H9 (cell line): ENCODE results near the gene KIF12. TPM values are rescaled to one million over a fixed set of nuclear protein-coding genes. Genes with fewer than 3 reads are reported as not detected.

Experiments used
- DNase-seq: peaks from one replicate; pipeline ENCODE4 v3.0.0-alpha.2; 2017
- H2AFZ ChIP-seq: one replicate; pipeline ENCODE4 v1.6.1; 2013; ENCODE audit warnings: mild to moderate bottlenecking, low read length, control low read depth, moderate library complexity
- H2AK5ac ChIP-seq: 2 replicates; pipeline ENCODE4 v1.6.1; 2013; ENCODE audit warnings: low read length, control low read depth, mixed read lengths; ENCODE audit not compliant: insufficient read length
- H2BK120ac ChIP-seq: one replicate; pipeline ENCODE4 v1.6.1; 2013; ENCODE audit warnings: low read depth, mild to moderate bottlenecking, low read length, control low read depth, inconsistent platforms; ENCODE audit not compliant: poor library complexity, severe bottlenecking
- H2BK12ac ChIP-seq: 2 replicates; pipeline ENCODE4 v1.6.1; 2013; ENCODE audit warnings: low read length, control low read depth, mixed read lengths, low read depth; ENCODE audit not compliant: insufficient read length
- H2BK15ac ChIP-seq: 2 replicates; pipeline ENCODE4 v1.6.1; 2013; ENCODE audit warnings: low read depth, low read length, control low read depth
- H2BK20ac ChIP-seq: one replicate; pipeline ENCODE4 v1.6.1; 2013; ENCODE audit warnings: low read depth, mild to moderate bottlenecking, low read length, control low read depth, inconsistent platforms; ENCODE audit not compliant: poor library complexity, severe bottlenecking
- H2BK5ac ChIP-seq: 2 replicates; pipeline ENCODE4 v1.6.1; 2013; ENCODE audit warnings: low read length, control low read depth, mixed read lengths; ENCODE audit not compliant: insufficient read length
- H3K14ac ChIP-seq: 2 replicates; pipeline ENCODE4 v1.6.1; 2013; ENCODE audit warnings: low read length, control low read depth; ENCODE audit not compliant: insufficient read depth
- H3K18ac ChIP-seq: 2 replicates; pipeline ENCODE4 v1.6.1; 2013; ENCODE audit warnings: low read depth, mild to moderate bottlenecking, mixed read lengths, low read length, control low read depth; ENCODE audit not compliant: insufficient read length
- H3K23ac ChIP-seq: 2 replicates; pipeline ENCODE4 v1.6.1; 2013; ENCODE audit warnings: low read length, control low read depth, mixed read lengths, low read depth; ENCODE audit not compliant: insufficient read length
- H3K23me2 ChIP-seq: 2 replicates; pipeline ENCODE4 v1.6.1; 2013; ENCODE audit warnings: low read depth, mild to moderate bottlenecking, mixed read lengths, low read length, control low read depth; ENCODE audit not compliant: insufficient read length, poor library complexity, severe bottlenecking
- H3K27ac ChIP-seq: 2 replicates; pipeline ENCODE4 v1.5.1; 2013; ENCODE audit warnings: low read length, control low read depth, mixed read lengths, low read depth; ENCODE audit not compliant: insufficient read length
- H3K27me3 ChIP-seq: 2 replicates; pipeline ENCODE4 v1.6.1; 2013; ENCODE audit warnings: low read length, control low read depth, inconsistent platforms; ENCODE audit not compliant: insufficient read depth
- H3K4ac ChIP-seq: 2 replicates; pipeline ENCODE4 v1.6.1; 2013; ENCODE audit warnings: low read depth, mild to moderate bottlenecking, control low read depth, inconsistent platforms, low read length, moderate library complexity
- H3K4me1 ChIP-seq: 2 replicates; pipeline ENCODE4 v1.6.1; 2013; ENCODE audit warnings: low read length, control low read depth, inconsistent platforms; ENCODE audit not compliant: insufficient read depth
- H3K4me2 ChIP-seq: 2 replicates; pipeline ENCODE4 v1.6.1; 2013; ENCODE audit warnings: low read length, control low read depth, mixed read lengths; ENCODE audit not compliant: insufficient read length, insufficient read depth
- H3K56ac ChIP-seq: 2 replicates; pipeline ENCODE4 v1.6.1; 2013; ENCODE audit warnings: low read depth, mild to moderate bottlenecking, mixed read lengths, low read length, control low read depth; ENCODE audit not compliant: insufficient read length
- H3K79me1 ChIP-seq: 2 replicates; pipeline ENCODE4 v1.6.1; 2013; ENCODE audit warnings: low read depth, mild to moderate bottlenecking, moderate library complexity, low read length, control low read depth, inconsistent platforms; ENCODE audit not compliant: insufficient read depth, poor library complexity, severe bottlenecking
- H3K79me2 ChIP-seq: 2 replicates; pipeline ENCODE4 v1.6.1; 2013; ENCODE audit warnings: low read length, control low read depth, inconsistent platforms; ENCODE audit not compliant: insufficient read depth
- H3K9ac ChIP-seq: 2 replicates; pipeline ENCODE4 v1.6.1; 2013; ENCODE audit warnings: low read length, control low read depth, mixed read lengths; ENCODE audit not compliant: insufficient read length; ENCODE audit errors: extremely low read depth
- H3K9me3 ChIP-seq: one replicate; pipeline ENCODE4 v1.6.1; 2013; ENCODE audit warnings: low read depth, low read length, inconsistent platforms; ENCODE audit not compliant: control insufficient read depth
- H3T11ph ChIP-seq: one replicate; pipeline ENCODE4 v1.6.1; 2013; ENCODE audit warnings: mild to moderate bottlenecking, low read length, control low read depth, inconsistent platforms
- H4K20me1 ChIP-seq: one replicate; pipeline ENCODE4 v1.6.1; 2013; ENCODE audit not compliant: control insufficient read depth, insufficient read length, insufficient read depth
- H4K5ac ChIP-seq: 2 replicates; pipeline ENCODE4 v1.6.1; 2013; ENCODE audit warnings: low read depth, mild to moderate bottlenecking, mixed read lengths, low read length, control low read depth; ENCODE audit not compliant: insufficient read length
- H4K8ac ChIP-seq: replicated peaks from 2 replicates; pipeline ENCODE4 v1.6.1; 2013; ENCODE audit warnings: low read length, control low read depth, mixed read lengths, low read depth; ENCODE audit not compliant: insufficient read length
- H4K91ac ChIP-seq: 2 replicates; pipeline ENCODE4 v1.6.1; 2013; ENCODE audit warnings: low read depth, mild to moderate bottlenecking, moderate library complexity, mixed read lengths, low read length, control low read depth; ENCODE audit not compliant: insufficient read length
- H3K27ac Mint-ChIP-seq, 3 experiments: 2 replicates in 2 of 3; 3 replicates in 1 of 3; pipeline ENCODE4 v1.8.0; 2020 to 2021; ENCODE audit warnings: mixed read lengths in 3 of 3, mild to moderate bottlenecking in 1 of 3, moderate library complexity in 1 of 3
- H3K27me3 Mint-ChIP-seq: 2 replicates; pipeline ENCODE4 v1.8.0; 2021; ENCODE audit warnings: low read depth, mild to moderate bottlenecking, moderate library complexity, mixed read lengths
- H3K36me3 Mint-ChIP-seq, 3 experiments: 2 replicates in 2 of 3; 3 replicates in 1 of 3; pipeline ENCODE4 v1.8.0; 2020 to 2021; ENCODE audit warnings: low read depth in 3 of 3, mixed read lengths in 3 of 3; ENCODE audit not compliant: insufficient read depth in 1 of 3
- H3K4me1 Mint-ChIP-seq, 2 experiments: 2 replicates each; pipeline ENCODE4 v1.8.0; 2020; ENCODE audit warnings: mixed read lengths in 2 of 2
- H3K4me3 Mint-ChIP-seq, 2 experiments: 2 replicates in 1 of 2; 3 replicates in 1 of 2; pipeline ENCODE4 v1.8.0; 2020 to 2021; ENCODE audit warnings: mild to moderate bottlenecking in 2 of 2, mixed read lengths in 2 of 2, moderate library complexity in 1 of 2
- H3K9me3 Mint-ChIP-seq, 2 experiments: 2 replicates in 1 of 2; 3 replicates in 1 of 2; pipeline ENCODE4 v1.8.0; 2020; ENCODE audit warnings: mild to moderate bottlenecking in 2 of 2, mixed read lengths in 2 of 2, moderate library complexity in 1 of 2
- WGBS: extraction: QIAGEN DNeasy Blood & Tissue Kit; methylation state at CpG from one replicate; pipeline ENCODE4 v1.1.7; 2013; ENCODE audit warnings: missing lambda C conversion rate, low lambda C conversion rate, mixed read lengths; ENCODE audit not compliant: insufficient read length; ENCODE audit errors: extremely low coverage; 5-methylcytosine and 5-hydroxymethylcytosine counted together
- total RNA-seq: library from RNA; stranded (reverse); gene quantifications from 2 replicates; pipeline ENCODE4 v1.2.1, GENCODE V29; 2021
- TF ChIP-seq, protein P1 (sequence below): fragments of 200-600 bp; sonication (generic); conservative IDR thresholded peaks from 3 replicates; pipeline ENCODE4 v1.8.0; 2021; ENCODE audit warnings: antibody characterized with exemption, mild to moderate bottlenecking

Gene KIF12
- total RNA-seq, 1 experiment from 2014 or later: 3.3 TPM

DNA sequence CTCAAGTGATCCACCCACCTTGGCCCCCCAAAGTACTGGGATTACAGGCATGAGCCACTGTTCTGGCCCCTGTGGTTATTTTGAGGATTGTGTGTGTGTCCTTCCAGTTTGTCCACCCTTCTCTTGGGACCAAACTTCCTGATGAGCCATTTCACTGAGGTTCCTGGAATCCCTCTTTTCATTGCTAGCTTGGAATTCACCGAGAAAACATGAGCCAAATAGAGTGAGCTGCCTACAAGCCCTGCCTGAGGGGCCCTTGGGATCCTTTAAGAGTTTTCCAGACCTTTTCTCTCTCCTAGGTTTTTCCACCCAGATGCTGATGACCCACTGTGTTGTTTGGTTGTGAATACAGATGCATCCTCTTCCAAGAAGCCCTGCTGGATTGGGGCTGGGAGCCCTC lies 13.2 kb upstream of the KIF12 start:
- Histone ChIP-seq H3K23me2 (no peaks in the 10 kb centered on the region), H2BK5ac (no peak overlapping the region), H3K56ac (no peak overlapping the region), H2BK120ac (no peak overlapping the region), H3T11ph (no peak overlapping the region), H3K23ac (no peak overlapping the region), H3K4me2 (no peak overlapping the region), H2AFZ (no peak overlapping the region), H3K27me3 (no peaks in the 10 kb centered on the region; the same call in 1 of the 2 replicates), H3K4ac (no peak overlapping the region), H3K9me3 (no peaks in the 10 kb centered on the region), H4K8ac (no peak overlapping the region), H3K14ac (no peak overlapping the region), H2BK12ac (no peak overlapping the region), H4K91ac (no peak overlapping the region), H3K9ac (no peak overlapping the region), H2BK20ac (no peak overlapping the region), H2AK5ac (no peak overlapping the region), H3K79me1 (no peaks in the 10 kb centered on the region), H3K4me1 (no peaks in the 10 kb centered on the region), H4K5ac (no peak overlapping the region), H4K20me1 (no peaks in the 10 kb centered on the region), H2BK15ac (no peak overlapping the region), H3K27ac (no peak overlapping the region), H3K79me2 (no peaks in the 10 kb centered on the region), H3K18ac (no peak overlapping the region)
- H3K27ac Mint-ChIP-seq: no peak overlapping the region
- WGBS: no CpG with 5 or more reads among the region's 1 CpG
- H3K36me3 Mint-ChIP-seq: no peaks in the 10 kb centered on the region
- TF ChIP-seq, protein P1, sequence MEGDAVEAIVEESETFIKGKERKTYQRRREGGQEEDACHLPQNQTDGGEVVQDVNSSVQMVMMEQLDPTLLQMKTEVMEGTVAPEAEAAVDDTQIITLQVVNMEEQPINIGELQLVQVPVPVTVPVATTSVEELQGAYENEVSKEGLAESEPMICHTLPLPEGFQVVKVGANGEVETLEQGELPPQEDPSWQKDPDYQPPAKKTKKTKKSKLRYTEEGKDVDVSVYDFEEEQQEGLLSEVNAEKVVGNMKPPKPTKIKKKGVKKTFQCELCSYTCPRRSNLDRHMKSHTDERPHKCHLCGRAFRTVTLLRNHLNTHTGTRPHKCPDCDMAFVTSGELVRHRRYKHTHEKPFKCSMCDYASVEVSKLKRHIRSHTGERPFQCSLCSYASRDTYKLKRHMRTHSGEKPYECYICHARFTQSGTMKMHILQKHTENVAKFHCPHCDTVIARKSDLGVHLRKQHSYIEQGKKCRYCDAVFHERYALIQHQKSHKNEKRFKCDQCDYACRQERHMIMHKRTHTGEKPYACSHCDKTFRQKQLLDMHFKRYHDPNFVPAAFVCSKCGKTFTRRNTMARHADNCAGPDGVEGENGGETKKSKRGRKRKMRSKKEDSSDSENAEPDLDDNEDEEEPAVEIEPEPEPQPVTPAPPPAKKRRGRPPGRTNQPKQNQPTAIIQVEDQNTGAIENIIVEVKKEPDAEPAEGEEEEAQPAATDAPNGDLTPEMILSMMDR: no peak
- DNase-seq: no peak
- H3K4me1 Mint-ChIP-seq: peaks cover 13 to 19% of the 10 kb centered on the region in 2 experiments
- H3K9me3 Mint-ChIP-seq: no peaks in the 10 kb centered on the region
- peaks cover 65% of the 10 kb centered on the region for H3K27me3 Mint-ChIP-seq
- H3K4me3 Mint-ChIP-seq: no peak overlapping the region
